ENCODE results near the gene PTGIS.
A peak's percentile ranks its signal among the peaks of the same experiment; 100 is the strongest.

PTGIS gene

DNA sequence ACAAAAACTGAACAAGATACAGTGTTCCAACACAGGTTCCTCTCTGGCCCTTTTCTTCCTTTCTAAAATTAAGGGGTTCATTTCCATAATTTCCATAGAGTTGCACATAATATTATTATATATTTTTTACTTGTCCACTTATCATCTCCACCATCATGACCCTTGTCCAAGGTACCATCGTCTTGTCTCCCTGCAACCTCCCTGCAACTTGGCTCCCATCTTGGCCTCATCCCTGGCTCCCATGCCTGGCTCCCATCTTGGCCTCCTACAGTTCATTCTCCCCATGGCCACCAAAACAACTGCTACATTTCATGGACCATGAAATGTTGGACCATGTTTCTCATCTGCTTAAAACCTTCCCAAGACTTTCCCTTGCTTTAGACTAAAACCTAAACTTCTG, 82.4 kb downstream of the PTGIS start:
- DNase-seq (ENCODE audit: low spot score), result no peak
- H3K27ac ChIP-seq, result no peak overlapping the region
- ChIA-PET POLR2A (ENCODE audit: low non-redundant PET) (no interaction called here), CTCF (interaction anchor here (0.5 to 4.6 kb wide), 7 partner anchors 13 to 155 kb away, joined by 3 to 120 read pairs (median 37); no protein-coding TSS in a partner anchor)
- TF ChIP-seq, protein P1, sequence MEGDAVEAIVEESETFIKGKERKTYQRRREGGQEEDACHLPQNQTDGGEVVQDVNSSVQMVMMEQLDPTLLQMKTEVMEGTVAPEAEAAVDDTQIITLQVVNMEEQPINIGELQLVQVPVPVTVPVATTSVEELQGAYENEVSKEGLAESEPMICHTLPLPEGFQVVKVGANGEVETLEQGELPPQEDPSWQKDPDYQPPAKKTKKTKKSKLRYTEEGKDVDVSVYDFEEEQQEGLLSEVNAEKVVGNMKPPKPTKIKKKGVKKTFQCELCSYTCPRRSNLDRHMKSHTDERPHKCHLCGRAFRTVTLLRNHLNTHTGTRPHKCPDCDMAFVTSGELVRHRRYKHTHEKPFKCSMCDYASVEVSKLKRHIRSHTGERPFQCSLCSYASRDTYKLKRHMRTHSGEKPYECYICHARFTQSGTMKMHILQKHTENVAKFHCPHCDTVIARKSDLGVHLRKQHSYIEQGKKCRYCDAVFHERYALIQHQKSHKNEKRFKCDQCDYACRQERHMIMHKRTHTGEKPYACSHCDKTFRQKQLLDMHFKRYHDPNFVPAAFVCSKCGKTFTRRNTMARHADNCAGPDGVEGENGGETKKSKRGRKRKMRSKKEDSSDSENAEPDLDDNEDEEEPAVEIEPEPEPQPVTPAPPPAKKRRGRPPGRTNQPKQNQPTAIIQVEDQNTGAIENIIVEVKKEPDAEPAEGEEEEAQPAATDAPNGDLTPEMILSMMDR (conservative IDR thresholded peaks at IDR 0.05; ENCODE audit: low read depth), result no peak

DNA sequence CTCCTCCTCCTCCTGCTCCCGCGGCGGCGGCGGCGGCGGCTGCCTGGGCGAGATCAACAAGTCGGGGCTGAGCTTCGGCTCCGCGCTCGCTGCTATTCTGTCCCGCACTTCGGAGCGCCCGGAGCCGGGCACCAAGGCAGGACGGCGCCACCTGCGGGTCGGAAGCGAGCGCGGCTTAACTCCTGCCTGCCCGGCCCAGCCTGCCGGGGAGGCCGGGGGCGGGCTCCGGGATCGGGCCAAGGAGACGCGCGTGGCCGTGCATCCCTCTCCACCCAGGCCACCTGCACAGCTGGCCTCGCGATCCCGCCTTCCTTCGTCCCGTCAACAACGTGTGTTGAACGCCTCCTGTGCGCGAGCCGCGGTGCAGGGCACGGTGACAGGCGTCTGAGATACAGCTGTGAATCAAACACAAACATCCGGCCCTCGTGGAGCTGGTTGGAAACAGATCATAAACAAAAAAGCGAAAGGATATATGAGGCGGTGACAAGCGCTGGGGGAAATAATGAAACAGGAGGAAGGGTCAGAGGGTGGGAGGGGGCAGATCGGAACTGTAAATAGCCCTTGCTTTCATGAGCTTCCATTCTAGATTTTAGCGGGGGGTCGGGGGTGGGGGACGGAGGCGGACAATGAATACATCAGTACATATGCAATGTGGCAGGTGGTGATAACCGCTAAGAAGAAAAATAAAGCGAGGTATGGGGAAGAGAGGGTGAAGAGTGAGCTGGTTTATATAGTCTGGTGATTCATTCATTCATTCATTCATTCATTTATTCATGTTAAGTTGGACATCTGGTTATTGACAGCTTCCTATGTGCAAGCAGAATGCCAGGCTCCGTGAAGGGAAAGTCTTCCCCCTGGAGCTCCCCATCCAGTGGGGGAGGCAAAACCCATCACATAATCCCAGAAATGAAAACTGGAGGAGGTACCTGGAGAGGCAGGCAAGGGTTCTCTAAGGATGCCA, 83.5 kb downstream of the PTGIS start:
- POLR2A ChIA-PET (ENCODE audit: low non-redundant PET), result interaction anchor here (0.6 kb wide), 1 partner anchor 314 kb away, joined by 3 read pairs; no protein-coding TSS in a partner anchor
- CTCF ChIA-PET, result interaction anchor here (0.5 to 4.6 kb wide), 63 partner anchors 8 to 1802 kb away, joined by 3 to 120 read pairs (median 4); no protein-coding TSS in a partner anchor
- TF ChIP-seq, protein P1 (conservative IDR thresholded peaks at IDR 0.05; ENCODE audit: low read depth), result peak; percentile 98
- DNase-seq (ENCODE audit: low spot score), result peak; percentile 92
- H3K27ac ChIP-seq, result no peak overlapping the region

DNA sequence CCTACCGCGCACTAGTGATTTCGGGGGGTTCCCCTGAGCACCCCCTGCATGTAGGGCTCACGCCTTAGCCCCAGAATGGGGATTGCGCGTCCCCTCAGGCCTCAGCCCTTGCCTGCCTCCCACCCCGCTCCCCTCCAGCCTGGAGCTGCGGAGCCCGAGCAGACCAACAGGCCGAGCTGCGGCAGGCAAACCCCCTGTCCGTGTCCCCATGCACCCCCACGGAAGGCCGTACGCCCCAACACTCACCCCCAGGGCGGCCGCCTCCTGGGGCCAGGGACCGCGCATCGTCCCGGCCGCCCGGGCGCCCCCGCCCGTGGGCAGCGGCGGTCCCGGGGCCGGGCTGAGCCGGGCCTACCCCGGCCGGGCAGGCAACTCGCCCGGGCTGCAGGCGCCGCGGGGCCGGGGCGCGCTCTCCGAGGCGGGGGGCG, 84.2 kb downstream of the PTGIS start:
- TF ChIP-seq, protein P1 (conservative IDR thresholded peaks at IDR 0.05; ENCODE audit: low read depth), result no peak
- ChIA-PET POLR2A (ENCODE audit: low non-redundant PET) (no interaction called here), CTCF (interaction anchor here (0.5 to 4.6 kb wide), 46 partner anchors 9 to 1801 kb away, joined by 3 to 120 read pairs (median 4); no protein-coding TSS in a partner anchor)
- no peak overlapping the region for H3K27ac ChIP-seq
- no peak for DNase-seq (ENCODE audit: low spot score)

DNA sequence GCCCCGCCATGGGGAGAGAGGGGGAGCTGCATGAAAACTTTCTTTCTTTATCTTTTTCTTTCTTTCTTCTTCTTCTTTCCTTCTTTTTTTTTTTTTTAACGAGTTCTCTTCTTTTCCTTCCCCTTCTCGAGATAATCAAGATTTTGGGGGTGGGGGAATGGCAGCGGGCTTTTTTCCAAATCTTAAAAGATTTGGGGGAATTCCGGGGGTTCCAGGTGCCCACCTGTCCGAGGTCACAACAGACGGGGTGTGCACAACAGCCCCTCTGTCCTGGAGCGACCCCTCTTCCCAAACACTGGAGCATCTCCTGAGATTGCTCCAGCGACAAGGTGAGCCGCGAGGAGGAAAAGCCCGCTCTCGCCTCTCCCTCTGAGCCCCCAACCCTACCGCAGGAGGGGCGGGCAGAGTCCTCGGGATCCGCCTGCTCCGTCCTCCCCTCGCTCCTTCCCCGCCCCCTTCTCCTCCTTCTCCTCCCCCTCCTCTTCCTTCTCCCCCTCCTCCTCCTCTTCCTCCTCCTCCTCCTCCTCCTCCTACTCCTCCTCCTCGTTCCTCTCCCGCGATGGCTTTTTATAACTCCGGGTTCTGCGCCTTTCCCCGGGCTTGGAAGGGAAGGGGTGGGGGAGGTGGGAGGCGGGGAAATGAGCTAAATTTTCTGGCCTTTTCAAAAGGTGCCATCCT, 84.8 kb downstream of the PTGIS start:
- no peak overlapping the region for H3K27ac ChIP-seq
- ChIA-PET CTCF (interaction anchor here (0.7 to 4.6 kb wide), 13 partner anchors 11 to 146 kb away, joined by 3 to 120 read pairs (median 5); no protein-coding TSS in a partner anchor), POLR2A (ENCODE audit: low non-redundant PET) (no interaction called here)
- TF ChIP-seq, protein P1 (conservative IDR thresholded peaks at IDR 0.05; ENCODE audit: low read depth), result no peak
- no peak for DNase-seq (ENCODE audit: low spot score)

DNA sequence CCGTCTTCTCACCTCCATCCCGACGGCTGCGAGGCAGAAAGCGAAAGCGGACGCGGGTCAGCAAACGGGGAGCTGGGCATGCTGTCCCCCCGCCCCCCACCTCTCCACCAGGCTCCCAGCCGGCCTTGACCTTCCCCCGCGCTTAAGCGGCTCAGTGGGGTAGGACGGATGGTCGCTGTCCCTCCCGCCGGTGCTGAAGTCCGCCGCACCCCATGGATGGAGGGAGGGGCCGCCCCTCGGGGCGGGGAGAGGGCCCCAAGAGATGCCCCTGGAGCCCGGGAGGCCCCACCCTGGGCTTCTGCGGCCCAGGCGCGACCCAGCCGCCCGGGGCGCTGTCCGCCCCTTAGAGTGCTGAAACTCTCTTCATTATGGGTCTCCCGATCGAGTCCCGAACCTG, 85.3 kb downstream of the PTGIS start, which contains the start of gene KCNB1:
Gene KCNB1 (minus strand): TSS at position 48 of the 397 bp plus-strand sequence. CDS start 188 bp downstream, outside the sequence.
- ChIA-PET POLR2A (ENCODE audit: low non-redundant PET) (no interaction called here), CTCF (interaction anchor here (0.6 to 4.6 kb wide), 5 partner anchors 16 to 146 kb away, joined by 3 to 120 read pairs (median 37); no protein-coding TSS in a partner anchor)
- TF ChIP-seq, protein P1 (conservative IDR thresholded peaks at IDR 0.05; ENCODE audit: low read depth), result no peak
- H3K27ac ChIP-seq, result no peak within 1 kb of the TSS
- DNase-seq (ENCODE audit: low spot score), result peak; percentile 83

DNA sequence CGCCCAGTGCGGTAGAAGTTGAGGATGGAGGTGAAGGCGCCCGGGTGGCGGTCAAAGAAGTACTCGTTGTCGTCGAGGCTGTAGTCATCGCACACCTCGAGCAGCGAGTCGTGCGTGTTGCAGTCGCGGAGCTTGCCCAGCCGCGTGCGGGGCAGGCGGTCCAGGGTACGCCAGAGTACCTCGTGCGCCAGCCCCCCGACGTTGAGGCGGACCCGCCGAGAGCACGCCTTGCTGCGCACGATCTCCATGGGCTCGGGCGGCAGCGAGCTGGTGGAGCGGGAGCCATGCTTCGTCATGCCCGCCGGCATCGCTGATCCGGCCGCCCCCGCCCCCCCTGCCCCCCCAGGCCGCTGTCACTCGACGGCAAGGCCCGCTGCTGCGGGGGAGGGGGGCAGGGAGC, 85.8 kb downstream of the PTGIS start:
- H3K27ac ChIP-seq, result no peak overlapping the region
- ChIA-PET CTCF (interaction anchor here (0.6 to 4.6 kb wide), 2 partner anchors 25 to 35 kb away, joined by 3 to 58 read pairs; no protein-coding TSS in a partner anchor), POLR2A (ENCODE audit: low non-redundant PET) (no interaction called here)
- no peak for DNase-seq (ENCODE audit: low spot score)
- TF ChIP-seq, protein P1 (conservative IDR thresholded peaks at IDR 0.05; ENCODE audit: low read depth), result no peak
